Measurements from ENCODE around the gene DDX52.
A peak's percentile ranks its signal among the peaks of the same experiment; 100 is the strongest.
"Not testable (repeated sequence)": the region's sequence is repeated elsewhere in the genome, so short reads cannot be mapped to it uniquely, and the experiment has no call there.

Gene DDX52

GRCh38 chr17:37643118-37643766, at the start of gene DDX52:
DDX52 (minus strand) TSS chr17:37643446; CDS start chr17:37643420, 26 bp downstream.
- DNase-seq = peak; percentile 94

GRCh38 chr17:37691807-37692206, 48.6 kb upstream of the DDX52 start:
- no peak for DNase-seq

GRCh38 chr17:37689317-37689716, 46.1 kb upstream of the DDX52 start:
- no peak for DNase-seq

GRCh38 chr17:37683454-37683984, 40.3 kb upstream of the DDX52 start:
- DNase-seq = no peak

GRCh38 chr17:37682007-37682406, 38.8 kb upstream of the DDX52 start:
- no peak for DNase-seq

- not testable (repeated sequence) for DNase-seq
Observed at GRCh38 chr17:37679995-37680394, 36.7 kb upstream of the DDX52 start.

GRCh38 chr17:37678036-37678435, 34.8 kb upstream of the DDX52 start:
- DNase-seq = no peak

GRCh38 chr17:37677021-37677420, 33.8 kb upstream of the DDX52 start:
- DNase-seq = no peak

- DNase-seq = no peak
Observed at GRCh38 chr17:37676115-37676925, 33.1 kb upstream of the DDX52 start.

- DNase-seq = no peak
Observed at GRCh38 chr17:37674511-37674910, 31.3 kb upstream of the DDX52 start.

- no peak for DNase-seq
Observed at GRCh38 chr17:37673386-37673785, 30.1 kb upstream of the DDX52 start.

- no peak for DNase-seq
Observed at GRCh38 chr17:37672548-37673078, 29.4 kb upstream of the DDX52 start.

- DNase-seq = no peak
Observed at GRCh38 chr17:37671824-37672547, 28.7 kb upstream of the DDX52 start.

GRCh38 chr17:37671028-37671823, 28.0 kb upstream of the DDX52 start:
- no peak for DNase-seq

- no peak for DNase-seq
Observed at GRCh38 chr17:37667039-37667438, 23.8 kb upstream of the DDX52 start.

- no peak for DNase-seq
Observed at GRCh38 chr17:37664214-37664613, 21.0 kb upstream of the DDX52 start.

GRCh38 chr17:37662353-37662752, 19.1 kb upstream of the DDX52 start:
- no peak for DNase-seq

GRCh38 chr17:37661400-37662014, 18.3 kb upstream of the DDX52 start:
- DNase-seq = no peak

GRCh38 chr17:37659925-37660324, 16.7 kb upstream of the DDX52 start:
- no peak for DNase-seq

GRCh38 chr17:37657202-37657601, 14.0 kb upstream of the DDX52 start:
- no peak for DNase-seq

GRCh38 chr17:37651849-37652248, 8.6 kb upstream of the DDX52 start:
- no peak for DNase-seq
